Measurements from ENCODE around the gene IL33. TPM values are rescaled to one million over a fixed set of nuclear protein-coding genes. Genes with fewer than 3 reads are reported as not detected.

Gene IL33
- total and polyA plus RNA-seq, 2 of the 4 experiments (the other 2 are of a cell fraction): not detected

GRCh38 chr9:6194934-6195333 is 20.7 kb upstream of the IL33 start:
- no peak overlapping the region for H2AFZ ChIP-seq (replicated peaks; ENCODE audit: low read length, poor library complexity)
- no peaks in the 10 kb centered on the region for H3K4me1 ChIP-seq (ENCODE audit: control insufficient read depth, insufficient read depth, low read length)
- no TSS peak for BruUV-seq (replicated peaks)
- no peak overlapping the region for H4K8ac ChIP-seq (ENCODE audit: low read depth in 2 of 2, low read length in 2 of 2)
- no peak overlapping the region for H4K91ac ChIP-seq (ENCODE audit: insufficient read depth, low read depth, low read length)
- H3K27ac ChIP-seq (ENCODE audit: insufficient read depth, low read length): no peak overlapping the region
- no peak for DNase-seq
- no peak overlapping the region for H2BK5ac ChIP-seq (ENCODE audit: low read depth, low read length, poor library complexity, severe bottlenecking)
- dilution Hi-C loops (cut with HindIII; ENCODE audit: low sequenced_read_pairs, unreplicated experiment) (no loop called here), intact Hi-C loops (cut with micrococcal nuclease) (no loop called here), in situ Hi-C loops (cut with MboI; ENCODE audit: low sequenced_read_pairs) (no loop called here)
- 25% methylated on average over 1 of the region's 2 CpGs; no CpG with 5 or more reads in 1 of the 2 experiments for WGBS, 2 experiments (ENCODE audit: extremely low coverage in 2 of 2, insufficient read length in 1 of 2)
- H3K18ac ChIP-seq (ENCODE audit: low read depth, low read length): no peak overlapping the region
- no peak overlapping the region for H3K4ac ChIP-seq (ENCODE audit: low read depth, low read length)
- H3K9me3 ChIP-seq (ENCODE audit: control insufficient read depth, insufficient read depth, low read length): no peaks in the 10 kb centered on the region
- H2AK9ac ChIP-seq (replicated peaks; ENCODE audit: low read depth, low read length, poor library complexity): no peak overlapping the region
- CTCF ChIA-PET: interaction anchor here (1.3 kb wide), 1 partner anchor 111 kb away, joined by 6 read pairs; no protein-coding TSS in a partner anchor
- H3K56ac ChIP-seq (ENCODE audit: extremely low read depth, insufficient read depth, low read length): no peak overlapping the region
- no peak overlapping the region for H2BK20ac ChIP-seq (ENCODE audit: low read depth, low read length)
- H3K9me1 ChIP-seq (ENCODE audit: insufficient read depth, low read length): no peaks in the 10 kb centered on the region
- POLR2A ChIA-PET (ENCODE audit: unreplicated experiment): no interaction called here
- no peak overlapping the region for H3K23ac ChIP-seq (ENCODE audit: low read depth, low read length)
- no peak overlapping the region for H3K4me2 ChIP-seq (ENCODE audit: low read depth, low read length)
- H2AK5ac ChIP-seq (ENCODE audit: low read depth, low read length): no peak overlapping the region
- TF ChIP-seq, protein P1, sequence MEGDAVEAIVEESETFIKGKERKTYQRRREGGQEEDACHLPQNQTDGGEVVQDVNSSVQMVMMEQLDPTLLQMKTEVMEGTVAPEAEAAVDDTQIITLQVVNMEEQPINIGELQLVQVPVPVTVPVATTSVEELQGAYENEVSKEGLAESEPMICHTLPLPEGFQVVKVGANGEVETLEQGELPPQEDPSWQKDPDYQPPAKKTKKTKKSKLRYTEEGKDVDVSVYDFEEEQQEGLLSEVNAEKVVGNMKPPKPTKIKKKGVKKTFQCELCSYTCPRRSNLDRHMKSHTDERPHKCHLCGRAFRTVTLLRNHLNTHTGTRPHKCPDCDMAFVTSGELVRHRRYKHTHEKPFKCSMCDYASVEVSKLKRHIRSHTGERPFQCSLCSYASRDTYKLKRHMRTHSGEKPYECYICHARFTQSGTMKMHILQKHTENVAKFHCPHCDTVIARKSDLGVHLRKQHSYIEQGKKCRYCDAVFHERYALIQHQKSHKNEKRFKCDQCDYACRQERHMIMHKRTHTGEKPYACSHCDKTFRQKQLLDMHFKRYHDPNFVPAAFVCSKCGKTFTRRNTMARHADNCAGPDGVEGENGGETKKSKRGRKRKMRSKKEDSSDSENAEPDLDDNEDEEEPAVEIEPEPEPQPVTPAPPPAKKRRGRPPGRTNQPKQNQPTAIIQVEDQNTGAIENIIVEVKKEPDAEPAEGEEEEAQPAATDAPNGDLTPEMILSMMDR (conservative IDR thresholded peaks at IDR 0.05; ENCODE audit: low read depth, low read length): peak; percentile 18; the same call in 1 of the 2 replicates
- TF ChIP-seq RFX5 (IDR thresholded peaks at IDR 0.05; ENCODE audit: low read depth, low read length): no peak
- no peak overlapping the region for H4K5ac ChIP-seq (ENCODE audit: low read depth, low read length)
- no peak overlapping the region for H2BK120ac ChIP-seq (ENCODE audit: low read depth, low read length)
- H2BK15ac ChIP-seq (ENCODE audit: low read depth, low read length): no peak overlapping the region
- H3K4me3 ChIP-seq (ENCODE audit: insufficient read depth, low read depth, low read length): no peak overlapping the region
- peaks cover 7% of the 10 kb centered on the region; the same call in 1 of the 2 replicates for H3K27me3 ChIP-seq (ENCODE audit: control insufficient read depth, insufficient read depth, low read length)
- H3K79me1 ChIP-seq (ENCODE audit: low read depth in 1 of 2, low read length in 2 of 2): no peaks in the 10 kb centered on the region
- H3K14ac ChIP-seq (replicated peaks; ENCODE audit: low read depth, low read length): no peak overlapping the region
- no peaks in the 10 kb centered on the region for H4K20me1 ChIP-seq (ENCODE audit: insufficient read depth, low read length)
- no peak overlapping the region for H3K9ac ChIP-seq (ENCODE audit: low read depth, low read length)
- H3K36me3 ChIP-seq (ENCODE audit: control insufficient read depth, insufficient read depth, low read length): no peaks in the 10 kb centered on the region
- no peak for ATAC-seq (ENCODE audit: low read depth)

Data from IMR-90 (cell line).